IMR-90 (cell line): ENCODE measurements around the gene PTPRN2. TPM values are rescaled to one million over a fixed set of nuclear protein-coding genes. Genes with fewer than 3 reads are reported as not detected.

ENCODE experiments used
- ATAC-seq: fragments of 200-7000 bp; cut with Tn5 transposase; 2 replicates; pipeline ENCODE4 v1.9.1; 2020; ENCODE audit warnings: low read depth, mild to moderate bottlenecking, moderate library complexity
- BruUV-seq: library from RNA; stranded (reverse); fragments of 400-500 nt; replicated peaks from 2 replicates; lab custom pipeline; 2021; lab: Mats Ljungman, UMichigan
- CTCF ChIA-PET: fragments of 300-600 bp; formaldehyde crosslinking; extraction: SDS; loops from one replicate; lab custom pipeline; 2021; ENCODE audit warnings: antibody characterized with exemption; lab: Yijun Ruan, JAX
- POLR2A ChIA-PET: fragments of 300-600 bp; sonication (Branson Sonifier 250); formaldehyde crosslinking; loops from one replicate; lab custom pipeline; 2022; ENCODE audit warnings: antibody characterized with exemption; ENCODE audit not compliant: unreplicated experiment; lab: Charles Lee
- DNase-seq: peaks from one replicate; pipeline ENCODE4 v3.0.0; 2013
- H2AFZ ChIP-seq: replicated peaks from 2 replicates; pipeline ENCODE3; 2013; ENCODE audit warnings: low read length, mild to moderate bottlenecking; ENCODE audit not compliant: poor library complexity
- H2AK5ac ChIP-seq: 2 replicates; pipeline ENCODE4 v1.6.1; 2013; ENCODE audit warnings: low read depth, low read length, inconsistent platforms
- H2AK9ac ChIP-seq: replicated peaks from 2 replicates; pipeline ENCODE3; 2013; ENCODE audit warnings: mild to moderate bottlenecking, low read depth, low read length, moderate library complexity; ENCODE audit not compliant: poor library complexity
- H2BK120ac ChIP-seq: 2 replicates; pipeline ENCODE4 v1.6.1; 2013; ENCODE audit warnings: low read depth, low read length, inconsistent platforms
- H2BK15ac ChIP-seq: 3 replicates; pipeline ENCODE4 v1.6.1; 2013; ENCODE audit warnings: low read depth, low read length, inconsistent platforms
- H2BK20ac ChIP-seq: 2 replicates; pipeline ENCODE4 v1.6.1; 2013; ENCODE audit warnings: low read depth, mild to moderate bottlenecking, inconsistent platforms, low read length, moderate library complexity
- H2BK5ac ChIP-seq: 2 replicates; pipeline ENCODE4 v1.6.1; 2013; ENCODE audit warnings: mild to moderate bottlenecking, low read depth, low read length, inconsistent platforms; ENCODE audit not compliant: poor library complexity, severe bottlenecking
- H3K14ac ChIP-seq: replicated peaks from 2 replicates; pipeline ENCODE4 v1.6.1; 2013; ENCODE audit warnings: low read depth, low read length, inconsistent platforms
- H3K18ac ChIP-seq: 2 replicates; pipeline ENCODE4 v1.6.1; 2013; ENCODE audit warnings: low read depth, low read length, control low read depth
- H3K23ac ChIP-seq: 2 replicates; pipeline ENCODE4 v1.6.1; 2013; ENCODE audit warnings: low read depth, low read length, inconsistent platforms
- H3K27ac ChIP-seq: 2 replicates; pipeline ENCODE4 v1.5.1; 2013; ENCODE audit warnings: mild to moderate bottlenecking, control low read depth, low read length; ENCODE audit not compliant: insufficient read depth
- H3K27me3 ChIP-seq: 2 replicates; pipeline ENCODE4 v1.6.1; 2013; ENCODE audit warnings: low read length; ENCODE audit not compliant: control insufficient read depth, insufficient read depth
- H3K36me3 ChIP-seq: 2 replicates; pipeline ENCODE4 v1.6.1; 2013; ENCODE audit warnings: low read length, mixed read lengths; ENCODE audit not compliant: control insufficient read depth, insufficient read depth
- H3K4ac ChIP-seq: 2 replicates; pipeline ENCODE4 v1.6.1; 2013; ENCODE audit warnings: low read depth, low read length, inconsistent platforms
- H3K4me1 ChIP-seq: 2 replicates; pipeline ENCODE4 v1.6.1; 2013; ENCODE audit warnings: low read length, mixed read lengths; ENCODE audit not compliant: control insufficient read depth, insufficient read depth
- H3K4me2 ChIP-seq: 2 replicates; pipeline ENCODE4 v1.6.1; 2013; ENCODE audit warnings: low read depth, mild to moderate bottlenecking, control low read depth, low read length, moderate library complexity
- H3K4me3 ChIP-seq: 2 replicates; pipeline ENCODE4 v1.5.1; 2013; ENCODE audit warnings: low read depth, mild to moderate bottlenecking, control low read depth, low read length, moderate library complexity; ENCODE audit not compliant: insufficient read depth
- H3K56ac ChIP-seq: 2 replicates; pipeline ENCODE4 v1.6.1; 2013; ENCODE audit warnings: low read length, inconsistent platforms; ENCODE audit not compliant: insufficient read depth; ENCODE audit errors: extremely low read depth
- H3K79me1 ChIP-seq, 2 experiments: 2 replicates each; pipeline ENCODE4 v1.6.1; 2013; ENCODE audit warnings: low read length in 2 of 2, inconsistent platforms in 1 of 2, low read depth in 1 of 2
- H3K9ac ChIP-seq: 2 replicates; pipeline ENCODE4 v1.6.1; 2013; ENCODE audit warnings: low read depth, low read length, control low read depth
- H3K9me1 ChIP-seq: 2 replicates; pipeline ENCODE4 v1.6.1; 2013; ENCODE audit warnings: low read length, inconsistent platforms; ENCODE audit not compliant: insufficient read depth
- H3K9me3 ChIP-seq: 2 replicates; pipeline ENCODE4 v1.6.1; 2013; ENCODE audit warnings: low read length; ENCODE audit not compliant: control insufficient read depth, insufficient read depth
- H4K20me1 ChIP-seq: 2 replicates; pipeline ENCODE4 v1.6.1; 2013; ENCODE audit warnings: low read length, inconsistent platforms; ENCODE audit not compliant: insufficient read depth
- H4K5ac ChIP-seq: 2 replicates; pipeline ENCODE4 v1.6.1; 2013; ENCODE audit warnings: mild to moderate bottlenecking, low read depth, low read length, control low read depth
- H4K8ac ChIP-seq, 2 experiments: 2 replicates each; pipeline ENCODE4 v1.6.1; 2013; ENCODE audit warnings: low read depth in 2 of 2, low read length in 2 of 2, control low read depth in 1 of 2, inconsistent platforms in 1 of 2
- H4K91ac ChIP-seq: 2 replicates; pipeline ENCODE4 v1.6.1; 2013; ENCODE audit warnings: low read depth, low read length, inconsistent platforms; ENCODE audit not compliant: insufficient read depth
- BHLHE40 ChIP-seq: fragments of 150-350 bp; IDR thresholded peaks from 2 replicates; pipeline ENCODE4 v1.6.1; 2016; ENCODE audit warnings: mild to moderate bottlenecking, low read depth, low read length
- CEBPB ChIP-seq: IDR thresholded peaks from 2 replicates; pipeline ENCODE4 v1.6.1; 2012; ENCODE audit warnings: low read depth, low read length, improper control_type of control experiment
- CHD1 ChIP-seq: IDR thresholded peaks from 2 replicates; pipeline ENCODE4 v1.6.1; 2012; ENCODE audit warnings: low read depth, low read length, improper control_type of control experiment
- FOS ChIP-seq: fragments of 150-350 bp; IDR thresholded peaks from 2 replicates; pipeline ENCODE4 v1.6.1; 2016; ENCODE audit warnings: low read depth, low read length
- MAFK ChIP-seq: IDR thresholded peaks from 2 replicates; pipeline ENCODE4 v1.6.1; 2012; ENCODE audit warnings: low read depth, low read length, improper control_type of control experiment
- MAZ ChIP-seq: IDR thresholded peaks from 2 replicates; pipeline ENCODE4 v1.6.1; 2012; ENCODE audit warnings: low read depth, mild to moderate bottlenecking, low read length, improper control_type of control experiment, moderate library complexity, borderline replicate concordance
- MXI1 ChIP-seq: IDR thresholded peaks from 2 replicates; pipeline ENCODE4 v1.6.1; 2012; ENCODE audit warnings: low read depth, mild to moderate bottlenecking, low read length, moderate library complexity, borderline replicate concordance
- NFE2L2 ChIP-seq: fragments of 150-350 bp; IDR thresholded peaks from 2 replicates; pipeline ENCODE4 v1.6.1; 2016; ENCODE audit warnings: low read depth, mild to moderate bottlenecking, low read length
- POLR2A ChIP-seq: IDR thresholded peaks from 2 replicates; pipeline ENCODE4 v1.6.1; 2012; ENCODE audit warnings: mild to moderate bottlenecking, low read depth, low read length
- RAD21 ChIP-seq: IDR thresholded peaks from 2 replicates; pipeline ENCODE4 v1.6.1; 2012; ENCODE audit warnings: low read length, improper control_type of control experiment
- RCOR1 ChIP-seq: IDR thresholded peaks from 2 replicates; pipeline ENCODE4 v1.6.1; 2012; ENCODE audit warnings: mild to moderate bottlenecking, low read length, improper control_type of control experiment; ENCODE audit not compliant: insufficient replicate concordance
- RFX5 ChIP-seq: IDR thresholded peaks from 2 replicates; pipeline ENCODE4 v1.8.0; 2012; ENCODE audit warnings: low read depth, mild to moderate bottlenecking, low read length, moderate library complexity
- SMC3 ChIP-seq: fragments of 150-350 bp; IDR thresholded peaks from 2 replicates; pipeline ENCODE4 v1.6.1; 2016; ENCODE audit warnings: low read depth, mild to moderate bottlenecking, antibody characterized with exemption, low read length, moderate library complexity
- WGBS, 2 experiments: methylation state at CpG; one replicate each; pipeline versions ENCODE4 v1.1.5 to v1.1.7; 2013; ENCODE audit warnings: missing lambda C conversion rate in 2 of 2; ENCODE audit not compliant: insufficient read length in 1 of 2; ENCODE audit errors: extremely low coverage in 2 of 2; 5-methylcytosine and 5-hydroxymethylcytosine counted together
- dilution Hi-C: fragments of 300-500 bp; cut with HindIII; formaldehyde crosslinking; loops from one replicate; pipeline ENCODE4 v1.14.3; 2018; ENCODE audit warnings: low sequenced_read_pairs; ENCODE audit not compliant: unreplicated experiment
- in situ Hi-C: fragments of 300-500 bp; cut with MboI; formaldehyde crosslinking; loops from 3 replicates; pipeline ENCODE4 v1.14.3; 2019; ENCODE audit warnings: low sequenced_read_pairs, inconsistent platforms, mixed read lengths
- intact Hi-C: fragments of 100-400 bp; cut with micrococcal nuclease; formaldehyde crosslinking; loops from 2 replicates; pipeline ENCODE4 v1.10.0; 2022
- polyA plus RNA-seq, 3 experiments: library from polyadenylated mRNA; depleted of rRNA; stranded (reverse); fragments of >200 nt; gene quantifications; 2 replicates each; pipeline ENCODE4 v1.2.3, GENCODE V29; 2012; ENCODE audit warnings: low replicate concordance in 1 of 3
- total RNA-seq: library from RNA; depleted of rRNA; stranded (reverse); fragments of >200 nt; gene quantifications from 2 replicates; pipeline ENCODE4 v1.2.3, GENCODE V29; 2012
- TF ChIP-seq, protein P1 (sequence below): conservative IDR thresholded peaks from 2 replicates; pipeline ENCODE4 v1.5.1; 2012; ENCODE audit warnings: mild to moderate bottlenecking, low read depth, low read length, improper control_type of control experiment

Gene PTPRN2
- total and polyA plus RNA-seq, 2 of the 4 experiments (the other 2 are of a cell fraction), result 0.03 TPM; not detected in 1

DNA sequence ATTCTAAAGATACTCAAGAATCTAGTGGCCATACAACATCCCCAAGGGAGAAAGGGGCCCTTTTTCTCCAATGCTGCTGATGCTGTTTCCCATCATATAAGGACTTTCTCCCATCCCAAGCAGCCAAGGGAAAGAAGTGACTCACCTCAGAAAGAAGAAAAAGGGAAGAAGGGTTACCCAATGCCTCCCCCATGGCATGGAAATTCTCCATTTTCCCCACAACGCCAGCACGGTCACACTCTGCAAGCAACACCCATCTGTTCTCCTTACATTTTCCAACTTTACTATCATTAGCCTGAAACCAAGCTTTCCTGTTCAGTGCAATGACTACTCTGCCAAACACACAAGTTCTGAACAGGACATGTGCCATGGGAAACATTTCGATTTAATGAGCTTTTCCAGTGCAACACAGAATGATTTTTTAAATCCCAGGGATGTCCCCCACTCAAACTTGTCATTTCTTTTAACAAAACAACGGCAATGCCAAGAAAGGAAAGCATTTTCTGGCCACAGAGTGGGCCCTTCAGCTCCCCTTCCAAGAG is 67.9 kb downstream of the PTPRN2 start:
- no peak overlapping the region for H2BK5ac ChIP-seq
- no peak overlapping the region for H2AK5ac ChIP-seq
- H2AK9ac ChIP-seq, result no peak overlapping the region
- H3K4me1 ChIP-seq, result no peaks in the 10 kb centered on the region
- H3K4me2 ChIP-seq, result no peak overlapping the region
- DNase-seq (no peak), ATAC-seq (no peak)
- H2AFZ ChIP-seq, result no peak overlapping the region
- no peaks in the 10 kb centered on the region for H3K27me3 ChIP-seq
- no peak overlapping the region for H2BK120ac ChIP-seq
- no peaks in the 10 kb centered on the region for H3K79me1 ChIP-seq
- WGBS, 2 experiments, result no CpG with 5 or more reads among the region's 4 CpGs
- no peak overlapping the region for H4K5ac ChIP-seq
- H3K27ac ChIP-seq, result no peak overlapping the region
- no peak overlapping the region for H2BK20ac ChIP-seq
- dilution Hi-C loops (no loop called here), in situ Hi-C loops (no loop called here), intact Hi-C loops (no loop called here)
- H3K56ac ChIP-seq, result no peak overlapping the region
- H3K14ac ChIP-seq, result no peak overlapping the region
- no peaks in the 10 kb centered on the region for H4K20me1 ChIP-seq
- no peak overlapping the region for H3K9ac ChIP-seq
- H3K9me1 ChIP-seq, result no peaks in the 10 kb centered on the region
- no peak overlapping the region for H3K23ac ChIP-seq
- no peak overlapping the region for H3K4me3 ChIP-seq
- no TSS peak for BruUV-seq
- H2BK15ac ChIP-seq, result no peak overlapping the region
- peaks cover 56% of the 10 kb centered on the region for H3K9me3 ChIP-seq
- no peak overlapping the region for H4K91ac ChIP-seq
- H3K36me3 ChIP-seq, result no peaks in the 10 kb centered on the region
- TF ChIP-seq BHLHE40 (no peak), RCOR1 (no peak), POLR2A (no peak), RFX5 (no peak), CEBPB (no peak), FOS (no peak), SMC3 (no peak), MXI1 (no peak), NFE2L2 (no peak), MAZ (no peak), MAFK (no peak), CHD1 (no peak), RAD21 (no peak)
- TF ChIP-seq, protein P1, sequence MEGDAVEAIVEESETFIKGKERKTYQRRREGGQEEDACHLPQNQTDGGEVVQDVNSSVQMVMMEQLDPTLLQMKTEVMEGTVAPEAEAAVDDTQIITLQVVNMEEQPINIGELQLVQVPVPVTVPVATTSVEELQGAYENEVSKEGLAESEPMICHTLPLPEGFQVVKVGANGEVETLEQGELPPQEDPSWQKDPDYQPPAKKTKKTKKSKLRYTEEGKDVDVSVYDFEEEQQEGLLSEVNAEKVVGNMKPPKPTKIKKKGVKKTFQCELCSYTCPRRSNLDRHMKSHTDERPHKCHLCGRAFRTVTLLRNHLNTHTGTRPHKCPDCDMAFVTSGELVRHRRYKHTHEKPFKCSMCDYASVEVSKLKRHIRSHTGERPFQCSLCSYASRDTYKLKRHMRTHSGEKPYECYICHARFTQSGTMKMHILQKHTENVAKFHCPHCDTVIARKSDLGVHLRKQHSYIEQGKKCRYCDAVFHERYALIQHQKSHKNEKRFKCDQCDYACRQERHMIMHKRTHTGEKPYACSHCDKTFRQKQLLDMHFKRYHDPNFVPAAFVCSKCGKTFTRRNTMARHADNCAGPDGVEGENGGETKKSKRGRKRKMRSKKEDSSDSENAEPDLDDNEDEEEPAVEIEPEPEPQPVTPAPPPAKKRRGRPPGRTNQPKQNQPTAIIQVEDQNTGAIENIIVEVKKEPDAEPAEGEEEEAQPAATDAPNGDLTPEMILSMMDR, result no peak
- no peak overlapping the region for H4K8ac ChIP-seq
- no peak overlapping the region for H3K18ac ChIP-seq
- no peak overlapping the region for H3K4ac ChIP-seq
- POLR2A ChIA-PET, result no interaction called here
- CTCF ChIA-PET, result no interaction called here
